Measurements from ENCODE around the gene CENPB. TPM values are rescaled to one million over a fixed set of nuclear protein-coding genes. Genes with fewer than 3 reads are reported as not detected.

The CENPB gene
- polyA plus RNA-seq, 1 of the 3 experiments (the other 2 are of a cell fraction), result 41.2 TPM

- no peak for TF ChIP-seq REST (IDR thresholded peaks at IDR 0.05; ENCODE audit: low read depth, low read length)
- TF ChIP-seq ELF1 (IDR thresholded peaks at IDR 0.05), result no peak
- no peak for TF ChIP-seq TAF1 (IDR thresholded peaks at IDR 0.05; ENCODE audit: borderline replicate concordance, low read depth, low read length)
- no peak for TF ChIP-seq FOSL2 (IDR thresholded peaks at IDR 0.05; ENCODE audit: borderline replicate concordance, low read depth)
- TF ChIP-seq PBX3 (IDR thresholded peaks at IDR 0.05), result no peak
- TF ChIP-seq MAX (IDR thresholded peaks at IDR 0.05; ENCODE audit: low read depth), result 0 out of 2 replicates have a peak, but pooled peaks have one; percentile 33
- TF ChIP-seq SMC3 (IDR thresholded peaks at IDR 0.05; ENCODE audit: low read depth, low read length), result peak; percentile 55
- no peak for TF ChIP-seq MXI1 (IDR thresholded peaks at IDR 0.05; ENCODE audit: low read depth, low read length)
- peak; percentile 48; the same call in 1 of the 2 replicates for TF ChIP-seq SIN3A (IDR thresholded peaks at IDR 0.05; ENCODE audit: borderline replicate concordance, low read depth, low read length)
- TF ChIP-seq JUND (IDR thresholded peaks at IDR 0.05), result no peak
- TF ChIP-seq FOXJ3 (CRISPR knock-in tag; IDR thresholded peaks at IDR 0.05), result no peak
- no peak for TF ChIP-seq USF1 (IDR thresholded peaks at IDR 0.05; ENCODE audit: borderline replicate concordance, low read depth)
- TF ChIP-seq USF2 (IDR thresholded peaks at IDR 0.05; ENCODE audit: borderline replicate concordance, low read depth, low read length), result no peak
- 0 out of 2 replicates have a peak, but pooled peaks have one; percentile 19 for TF ChIP-seq FOXM1 (IDR thresholded peaks at IDR 0.05; ENCODE audit: low read depth)
- no peak for TF ChIP-seq ZBTB33 (IDR thresholded peaks at IDR 0.05; ENCODE audit: borderline replicate concordance, low read depth)
- no peak for TF ChIP-seq EZH2phosphoT487 (IDR thresholded peaks at IDR 0.05; ENCODE audit: borderline replicate concordance, low read depth)
- no peak for TF ChIP-seq YY1 (IDR thresholded peaks at IDR 0.05; ENCODE audit: low read depth)
- no peak for TF ChIP-seq CHD2 (IDR thresholded peaks at IDR 0.05; ENCODE audit: low read length, partially characterized antibody)
- no peak for TF ChIP-seq EP300 (IDR thresholded peaks at IDR 0.05; ENCODE audit: borderline replicate concordance in 1 of 2, low read depth in 1 of 2, low read length in 1 of 2)
- peak; percentile 34 for TF ChIP-seq RAD21 (IDR thresholded peaks at IDR 0.05; ENCODE audit: low read length)
- peak; percentile 83 for TF ChIP-seq CTCF (IDR thresholded peaks at IDR 0.05)
- peak; percentile 41; the same call in 1 of the 2 replicates for TF ChIP-seq NRF1 (IDR thresholded peaks at IDR 0.05; ENCODE audit: low read depth, low read length)
Observed at GRCh38 chr20:3749689-3750531, 36.6 kb downstream of the CENPB start (continued).
